GM12878 (cell line): ENCODE measurements around the gene KISS1.

ENCODE experiments used
- CEBPB ChIP-seq, 2 experiments: fragments of 150-350 bp in 1 of 2; IDR thresholded peaks; 2 replicates each; pipeline ENCODE4 v1.6.1; 2012 to 2014; ENCODE audit warnings: low read depth in 2 of 2, low read length in 2 of 2, borderline replicate concordance in 1 of 2, inconsistent platforms in 1 of 2
- CHD2 ChIP-seq: IDR thresholded peaks from 2 replicates; pipeline ENCODE4 v1.6.1; 2011; ENCODE audit warnings: low read depth, low read length, improper control_type of control experiment, borderline replicate concordance
- CREB1 ChIP-seq: IDR thresholded peaks from 2 replicates; pipeline ENCODE4 v1.6.1; 2012; ENCODE audit warnings: low read depth, mild to moderate bottlenecking, inconsistent platforms
- NFXL1 ChIP-seq: fragments of 450-650 bp; IDR thresholded peaks from 2 replicates; pipeline ENCODE4 v1.6.1; 2017; ENCODE audit warnings: antibody characterized with exemption, mild to moderate bottlenecking, borderline replicate concordance
- POLR2A ChIP-seq: IDR thresholded peaks from 2 replicates; pipeline ENCODE4 v1.6.1; 2011; ENCODE audit warnings: low read depth, mild to moderate bottlenecking, low read length
- POLR2AphosphoS2 ChIP-seq: IDR thresholded peaks from 2 replicates; pipeline ENCODE4 v1.6.1; 2011; ENCODE audit warnings: low read depth, mild to moderate bottlenecking, low read length, improper control_type of control experiment, moderate library complexity
- POLR2AphosphoS5 ChIP-seq: IDR thresholded peaks from 2 replicates; pipeline ENCODE4 v1.6.1; 2011; ENCODE audit warnings: mild to moderate bottlenecking, low read length, inconsistent platforms
- TBL1XR1 ChIP-seq: IDR thresholded peaks from 2 replicates; pipeline ENCODE4 v1.6.1; 2012; ENCODE audit warnings: low read depth, low read length, improper control_type of control experiment
- ZNF274 ChIP-seq: IDR thresholded peaks from one replicate; pipeline ENCODE4 v1.8.0; 2011; ENCODE audit not compliant: insufficient read length, insufficient read depth
- TF ChIP-seq, protein P1 (sequence below): fragments of 450-650 bp; formaldehyde crosslinking; IDR thresholded peaks from 2 replicates; pipeline ENCODE4 v1.4.0; 2020; ENCODE audit warnings: mild to moderate bottlenecking, moderate library complexity
- TF ChIP-seq, protein P2 (sequence below), 3 experiments: IDR thresholded peaks in 2 of 3; conservative IDR thresholded peaks in 1 of 3; 2 replicates each; pipeline ENCODE4 v1.5.1; 2011; ENCODE audit warnings: low read depth in 3 of 3, low read length in 3 of 3, mild to moderate bottlenecking in 3 of 3, control low read depth in 2 of 3, moderate library complexity in 2 of 3, inconsistent platforms in 1 of 3, mixed read lengths in 1 of 3; ENCODE audit not compliant: control insufficient read depth in 2 of 3, insufficient read depth in 1 of 3; ENCODE audit errors: extremely low read depth in 1 of 3
- TF ChIP-seq, protein P3 (sequence below): IDR thresholded peaks from 2 replicates; pipeline ENCODE4 v1.6.1; 2012; ENCODE audit warnings: low read depth, low read length, improper control_type of control experiment
- TF ChIP-seq, protein P4 (sequence below): fragments of 450-650 bp; conservative IDR thresholded peaks from 2 replicates; pipeline ENCODE4 v1.6.1; 2017; ENCODE audit warnings: mild to moderate bottlenecking, moderate library complexity

DNA sequence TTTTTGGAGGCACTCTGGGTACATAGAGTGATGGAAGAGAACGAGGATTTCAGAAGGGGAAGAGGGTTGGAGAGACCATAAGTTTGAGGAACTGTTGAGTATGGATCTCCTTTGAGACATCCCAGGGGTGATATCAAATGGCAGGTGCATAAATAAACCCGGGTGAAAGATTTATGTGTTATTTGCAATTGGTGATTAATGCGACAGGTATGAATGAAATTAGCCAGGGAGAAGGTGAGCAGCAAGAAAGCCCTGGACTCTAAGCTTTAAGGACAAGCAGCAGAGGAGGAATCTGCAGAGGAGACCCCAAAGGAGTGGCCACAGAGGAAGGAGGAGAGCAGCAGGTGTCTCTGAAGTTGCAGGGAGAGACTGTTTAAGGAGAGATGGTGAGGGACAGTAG lies 21.3 kb downstream of the KISS1 start:
- TF ChIP-seq, protein P1, sequence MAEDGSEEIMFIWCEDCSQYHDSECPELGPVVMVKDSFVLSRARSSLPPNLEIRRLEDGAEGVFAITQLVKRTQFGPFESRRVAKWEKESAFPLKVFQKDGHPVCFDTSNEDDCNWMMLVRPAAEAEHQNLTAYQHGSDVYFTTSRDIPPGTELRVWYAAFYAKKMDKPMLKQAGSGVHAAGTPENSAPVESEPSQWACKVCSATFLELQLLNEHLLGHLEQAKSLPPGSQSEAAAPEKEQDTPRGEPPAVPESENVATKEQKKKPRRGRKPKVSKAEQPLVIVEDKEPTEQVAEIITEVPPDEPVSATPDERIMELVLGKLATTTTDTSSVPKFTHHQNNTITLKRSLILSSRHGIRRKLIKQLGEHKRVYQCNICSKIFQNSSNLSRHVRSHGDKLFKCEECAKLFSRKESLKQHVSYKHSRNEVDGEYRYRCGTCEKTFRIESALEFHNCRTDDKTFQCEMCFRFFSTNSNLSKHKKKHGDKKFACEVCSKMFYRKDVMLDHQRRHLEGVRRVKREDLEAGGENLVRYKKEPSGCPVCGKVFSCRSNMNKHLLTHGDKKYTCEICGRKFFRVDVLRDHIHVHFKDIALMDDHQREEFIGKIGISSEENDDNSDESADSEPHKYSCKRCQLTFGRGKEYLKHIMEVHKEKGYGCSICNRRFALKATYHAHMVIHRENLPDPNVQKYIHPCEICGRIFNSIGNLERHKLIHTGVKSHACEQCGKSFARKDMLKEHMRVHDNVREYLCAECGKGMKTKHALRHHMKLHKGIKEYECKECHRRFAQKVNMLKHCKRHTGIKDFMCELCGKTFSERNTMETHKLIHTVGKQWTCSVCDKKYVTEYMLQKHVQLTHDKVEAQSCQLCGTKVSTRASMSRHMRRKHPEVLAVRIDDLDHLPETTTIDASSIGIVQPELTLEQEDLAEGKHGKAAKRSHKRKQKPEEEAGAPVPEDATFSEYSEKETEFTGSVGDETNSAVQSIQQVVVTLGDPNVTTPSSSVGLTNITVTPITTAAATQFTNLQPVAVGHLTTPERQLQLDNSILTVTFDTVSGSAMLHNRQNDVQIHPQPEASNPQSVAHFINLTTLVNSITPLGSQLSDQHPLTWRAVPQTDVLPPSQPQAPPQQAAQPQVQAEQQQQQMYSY (CRISPR knock-in tag): no peak
- TF ChIP-seq, protein P2, sequence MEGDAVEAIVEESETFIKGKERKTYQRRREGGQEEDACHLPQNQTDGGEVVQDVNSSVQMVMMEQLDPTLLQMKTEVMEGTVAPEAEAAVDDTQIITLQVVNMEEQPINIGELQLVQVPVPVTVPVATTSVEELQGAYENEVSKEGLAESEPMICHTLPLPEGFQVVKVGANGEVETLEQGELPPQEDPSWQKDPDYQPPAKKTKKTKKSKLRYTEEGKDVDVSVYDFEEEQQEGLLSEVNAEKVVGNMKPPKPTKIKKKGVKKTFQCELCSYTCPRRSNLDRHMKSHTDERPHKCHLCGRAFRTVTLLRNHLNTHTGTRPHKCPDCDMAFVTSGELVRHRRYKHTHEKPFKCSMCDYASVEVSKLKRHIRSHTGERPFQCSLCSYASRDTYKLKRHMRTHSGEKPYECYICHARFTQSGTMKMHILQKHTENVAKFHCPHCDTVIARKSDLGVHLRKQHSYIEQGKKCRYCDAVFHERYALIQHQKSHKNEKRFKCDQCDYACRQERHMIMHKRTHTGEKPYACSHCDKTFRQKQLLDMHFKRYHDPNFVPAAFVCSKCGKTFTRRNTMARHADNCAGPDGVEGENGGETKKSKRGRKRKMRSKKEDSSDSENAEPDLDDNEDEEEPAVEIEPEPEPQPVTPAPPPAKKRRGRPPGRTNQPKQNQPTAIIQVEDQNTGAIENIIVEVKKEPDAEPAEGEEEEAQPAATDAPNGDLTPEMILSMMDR (IDR thresholded peaks at IDR 0.05 in 2 of 3, conservative IDR thresholded peaks at IDR 0.05 in 1 of 3; ENCODE audit: control insufficient read depth in 2 of 3, extremely low read depth in 1 of 3, insufficient read depth in 1 of 3, low read depth in 3 of 3, low read length in 3 of 3): no peak
- TF ChIP-seq POLR2A (no peak), NFXL1 (no peak), POLR2AphosphoS2 (no peak), CREB1 (no peak), ZNF274 (no peak), CHD2 (no peak), CEBPB (IDR thresholded peaks at IDR 0.05; ENCODE audit: borderline replicate concordance in 1 of 2, low read depth in 2 of 2, low read length in 2 of 2) (no peak), POLR2AphosphoS5 (no peak), TBL1XR1 (no peak)
- TF ChIP-seq, protein P3, sequence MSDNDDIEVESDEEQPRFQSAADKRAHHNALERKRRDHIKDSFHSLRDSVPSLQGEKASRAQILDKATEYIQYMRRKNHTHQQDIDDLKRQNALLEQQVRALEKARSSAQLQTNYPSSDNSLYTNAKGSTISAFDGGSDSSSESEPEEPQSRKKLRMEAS: no peak
- TF ChIP-seq, protein P4, sequence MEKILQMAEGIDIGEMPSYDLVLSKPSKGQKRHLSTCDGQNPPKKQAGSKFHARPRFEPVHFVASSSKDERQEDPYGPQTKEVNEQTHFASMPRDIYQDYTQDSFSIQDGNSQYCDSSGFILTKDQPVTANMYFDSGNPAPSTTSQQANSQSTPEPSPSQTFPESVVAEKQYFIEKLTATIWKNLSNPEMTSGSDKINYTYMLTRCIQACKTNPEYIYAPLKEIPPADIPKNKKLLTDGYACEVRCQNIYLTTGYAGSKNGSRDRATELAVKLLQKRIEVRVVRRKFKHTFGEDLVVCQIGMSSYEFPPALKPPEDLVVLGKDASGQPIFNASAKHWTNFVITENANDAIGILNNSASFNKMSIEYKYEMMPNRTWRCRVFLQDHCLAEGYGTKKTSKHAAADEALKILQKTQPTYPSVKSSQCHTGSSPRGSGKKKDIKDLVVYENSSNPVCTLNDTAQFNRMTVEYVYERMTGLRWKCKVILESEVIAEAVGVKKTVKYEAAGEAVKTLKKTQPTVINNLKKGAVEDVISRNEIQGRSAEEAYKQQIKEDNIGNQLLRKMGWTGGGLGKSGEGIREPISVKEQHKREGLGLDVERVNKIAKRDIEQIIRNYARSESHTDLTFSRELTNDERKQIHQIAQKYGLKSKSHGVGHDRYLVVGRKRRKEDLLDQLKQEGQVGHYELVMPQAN: no peak
